K562 (cell line): Measurements from ENCODE around the gene HTR3B. TPM values are rescaled to one million over a fixed set of nuclear protein-coding genes. Genes with fewer than 3 reads are reported as not detected.

Source experiments
- ATAC-seq: fragments of 200-7000 bp; cut with Tn5 transposase; 3 replicates; pipeline ENCODE4 v1.9.1; 2020; ENCODE audit warnings: moderate library complexity
- BruUV-seq: library from RNA; stranded (reverse); fragments of 400-500 nt; replicated peaks from 2 replicates; lab custom pipeline; 2021; lab: Mats Ljungman, UMichigan
- CTCF ChIA-PET: fragments of 300-600 bp; formaldehyde crosslinking; extraction: SDS; loops from one replicate; lab custom pipeline; 2021; ENCODE audit warnings: low intra/inter-chr PET ratio; lab: Yijun Ruan, JAX
- POLR2A ChIA-PET: fragments of 300-600, 350-650 bp; sonication (Branson Sonifier 250); formaldehyde crosslinking; extraction: SDS; loops from one replicate; lab custom pipeline; 2021; ENCODE audit warnings: antibody characterized with exemption, inconsistent platforms; lab: Yijun Ruan, JAX
- DNase-seq, 4 experiments: peaks; one replicate each; pipeline versions ENCODE4 v3.0.0 to v3.0.0-alpha.2; 2011 to 2018; ENCODE audit warnings: low spot score in 3 of 4, mixed read lengths in 3 of 4; ENCODE audit errors: extremely low read depth in 1 of 4
- FAIRE-seq: peaks from 2 replicates; lab custom pipeline; 2011; peaks lifted over from hg19 to GRCh38; lab: Jason Lieb, UNC
- H2AFZ ChIP-seq: 2 replicates; pipeline ENCODE4 v1.6.0; 2011; ENCODE audit warnings: low read depth, low read length, control low read depth, inconsistent platforms
- H3K27ac ChIP-seq: fragments of 200-600 bp; 3 replicates; pipeline ENCODE4 v1.8.0; 2011; ENCODE audit warnings: low read depth, mild to moderate bottlenecking, control low read depth, inconsistent platforms, low read length, moderate library complexity, mixed read lengths; ENCODE audit errors: extremely low read depth
- H3K27me3 ChIP-seq, 2 experiments: fragments of 300-600 bp in 1 of 2; 2 replicates in 1 of 2; 3 replicates in 1 of 2; pipeline versions ENCODE4 v1.6.0 to v1.8.0; 2011; ENCODE audit warnings: inconsistent platforms in 2 of 2, low read length in 2 of 2, mild to moderate bottlenecking in 1 of 2, mixed read lengths in 1 of 2, moderate library complexity in 1 of 2; ENCODE audit not compliant: control insufficient read depth in 2 of 2, insufficient read depth in 2 of 2
- H3K36me3 ChIP-seq: fragments of 300-600 bp; 3 replicates; pipeline ENCODE4 v1.8.0; 2011; ENCODE audit warnings: mild to moderate bottlenecking, low read length, inconsistent platforms; ENCODE audit not compliant: control insufficient read depth, insufficient read depth
- H3K4me1 ChIP-seq, 2 experiments: fragments of 200-600 bp in 1 of 2; replicated peaks in 1 of 2; 2 replicates in 1 of 2; 3 replicates in 1 of 2; pipeline versions ENCODE4 v1.5.1 to v1.8.0; 2011; ENCODE audit warnings: inconsistent platforms in 2 of 2, low read length in 2 of 2, mild to moderate bottlenecking in 1 of 2, mixed read lengths in 1 of 2, moderate library complexity in 1 of 2; ENCODE audit not compliant: control insufficient read depth in 2 of 2, insufficient read depth in 2 of 2
- H3K4me2 ChIP-seq: 2 replicates; pipeline ENCODE4 v1.6.1; 2011; ENCODE audit warnings: low read length, control low read depth, inconsistent platforms, mixed read lengths; ENCODE audit not compliant: insufficient read depth
- H3K4me3 ChIP-seq: fragments of 200-600 bp; sonication (generic), shearing (Covaris generic); 2 replicates; pipeline ENCODE4 v1.5.1; 2016; ENCODE audit warnings: control low read depth, inconsistent platforms
- H3K79me2 ChIP-seq: fragments of 200-600 bp; 3 replicates; pipeline ENCODE4 v1.8.0; 2011; ENCODE audit warnings: low read length, inconsistent platforms; ENCODE audit not compliant: control insufficient read depth, insufficient read depth
- H3K9ac ChIP-seq, 2 experiments: 2 replicates each; pipeline versions ENCODE4 v1.6.0 to v1.6.1; 2011; ENCODE audit warnings: low read depth in 2 of 2, low read length in 2 of 2, control low read depth in 1 of 2, inconsistent platforms in 1 of 2, mild to moderate bottlenecking in 1 of 2, mixed read lengths in 1 of 2; ENCODE audit not compliant: insufficient read depth in 1 of 2
- H3K9me1 ChIP-seq: one replicate; pipeline ENCODE4 v1.6.0; 2011; ENCODE audit warnings: inconsistent platforms, mild to moderate bottlenecking, low read length, moderate library complexity; ENCODE audit not compliant: control insufficient read depth, insufficient read depth
- H3K9me3 ChIP-seq: replicated peaks from 2 replicates; pipeline ENCODE4 v1.5.1; 2011; ENCODE audit warnings: low read depth, low read length, inconsistent platforms; ENCODE audit not compliant: control insufficient read depth, insufficient read depth
- H4K20me1 ChIP-seq: replicated peaks from 2 replicates; pipeline ENCODE4 v1.6.1; 2011; ENCODE audit warnings: low read length, inconsistent platforms, mixed read lengths; ENCODE audit not compliant: control insufficient read depth, insufficient read depth
- BCOR ChIP-seq: fragments of 450-650 bp; IDR thresholded peaks from 2 replicates; pipeline ENCODE4 v1.6.1; 2016
- CBX2 ChIP-seq: fragments of 200-600 bp; sonication (generic); IDR thresholded peaks from one replicate; pipeline ENCODE4 v1.6.1; 2012; ENCODE audit warnings: mild to moderate bottlenecking, low read length, inconsistent platforms; ENCODE audit not compliant: insufficient read depth, poor library complexity, severe bottlenecking
- FOXA3 ChIP-seq, 2 experiments: fragments of 450-650 bp in 1 of 2; sonication (generic) in 1 of 2; formaldehyde crosslinking; IDR thresholded peaks in 1 of 2; conservative IDR thresholded peaks in 1 of 2; 2 replicates each; pipeline versions ENCODE4 v1.4.0 to v1.8.0; 2020 to 2022; ENCODE audit warnings: mild to moderate bottlenecking in 2 of 2, missing genetic modification reagents in 1 of 2
- HCFC1 ChIP-seq: IDR thresholded peaks from 2 replicates; pipeline ENCODE4 v1.6.1; 2012; ENCODE audit warnings: low read depth, low read length, improper control_type of control experiment
- JUND ChIP-seq, 2 experiments: IDR thresholded peaks; 2 replicates in 1 of 2; 3 replicates in 1 of 2; pipeline ENCODE4 v1.6.1; 2011; ENCODE audit warnings: borderline replicate concordance in 2 of 2, low read depth in 2 of 2, low read length in 2 of 2, improper control_type of control experiment in 1 of 2, missing biosample characterization in 1 of 2, missing genetic modification characterization in 1 of 2, missing genetic modification reagents in 1 of 2
- KDM1A ChIP-seq, 2 experiments: fragments of 450-650 bp; IDR thresholded peaks; 2 replicates each; pipeline ENCODE4 v1.6.1; 2016; ENCODE audit warnings: mild to moderate bottlenecking in 2 of 2
- KLF1 ChIP-seq: fragments of 450-650 bp; IDR thresholded peaks from 2 replicates; pipeline ENCODE4 v1.6.1; 2016; ENCODE audit warnings: missing genetic modification characterization, missing compliant biosample characterization
- POLR2AphosphoS5 ChIP-seq: IDR thresholded peaks from 2 replicates; pipeline ENCODE4 v1.6.1; 2011; ENCODE audit warnings: mild to moderate bottlenecking, low read depth, low read length, moderate library complexity; ENCODE audit not compliant: control insufficient read depth, insufficient read depth
- RBM25 ChIP-seq: fragments of 200-400 bp; formaldehyde crosslinking; IDR thresholded peaks from 2 replicates; pipeline ENCODE4 v1.6.1; 2018; ENCODE audit warnings: low read length, low read depth, moderate library complexity; ENCODE audit not compliant: severe bottlenecking
- RHOXF2B ChIP-seq: fragments of 250-450 bp; sonication (Bioruptor Pico); conservative IDR thresholded peaks from 2 replicates; pipeline ENCODE4 v1.5.1; 2021
- SP1 ChIP-seq: sonication (generic); formaldehyde crosslinking; IDR thresholded peaks from 2 replicates; pipeline ENCODE4 v1.8.1; 2022; ENCODE audit warnings: mild to moderate bottlenecking, missing genetic modification reagents
- ZNF121 ChIP-seq: sonication (generic); formaldehyde crosslinking; conservative IDR thresholded peaks from 2 replicates; pipeline ENCODE4 v1.8.0; 2022; ENCODE audit warnings: missing genetic modification reagents
- ZNF282 ChIP-seq: sonication (generic); formaldehyde crosslinking; IDR thresholded peaks from 2 replicates; pipeline ENCODE4 v1.8.1; 2023; ENCODE audit warnings: missing genetic modification reagents
- ZNF384 ChIP-seq: IDR thresholded peaks from 2 replicates; pipeline ENCODE4 v1.6.1; 2012; ENCODE audit warnings: low read depth, low read length, improper control_type of control experiment
- ZNF431 ChIP-seq: sonication (generic); formaldehyde crosslinking; IDR thresholded peaks from 2 replicates; pipeline ENCODE4 v1.8.0; 2022; ENCODE audit warnings: mild to moderate bottlenecking, missing genetic modification reagents
- WGBS: fragments of 100-300 bp; shearing (Covaris generic); methylation state at CpG from one replicate; pipeline ENCODE4 v1.1.6; 2016; ENCODE audit warnings: low coverage, mixed read lengths; ENCODE audit not compliant: insufficient coverage; ENCODE audit errors: missing lambda C conversion rate; 5-methylcytosine and 5-hydroxymethylcytosine counted together
- in situ Hi-C: fragments of 300-500 bp; cut with MboI; formaldehyde crosslinking; loops from 4 replicates; pipeline ENCODE4 v1.15.0; 2018; ENCODE audit warnings: inconsistent platforms, mixed read lengths
- intact Hi-C: fragments of 100-400 bp; cut with micrococcal nuclease; formaldehyde crosslinking; loops from 2 replicates; pipeline ENCODE4 v1.14.2; 2022
- polyA plus RNA-seq, 8 experiments: library from polyadenylated mRNA; depleted of rRNA in 4 of 8; stranded (reverse) in 5 of 8; unstranded in 3 of 8; fragments of >200 nt; fragmentation: Nextera tagmentation in 2 of 8; fragmentation: Illumina TruSeq in 1 of 8; extraction: Ambion mirVana in 2 of 8; extraction: Trizol in 1 of 8; gene quantifications; 2 replicates each; pipeline versions ENCODE4 v1.2.1 to v1.2.3, GENCODE V29; 2011 to 2014; ENCODE audit warnings: inconsistent platforms in 1 of 8, missing spikeins in 1 of 8
- total RNA-seq, 7 experiments: library from RNA; depleted of rRNA in 6 of 7; stranded (reverse); fragments of >200 nt in 6 of 7; fragmentation: Illumina TruSeq in 2 of 7; extraction: Trizol in 2 of 7; gene quantifications; 2 replicates each; pipeline versions ENCODE4 v1.2.1 to v1.2.3, GENCODE V29; 2011 to 2021; ENCODE audit warnings: low replicate concordance in 1 of 7
- TF ChIP-seq, protein P1 (sequence below), 3 experiments: IDR thresholded peaks in 2 of 3; conservative IDR thresholded peaks in 1 of 3; 2 replicates each; pipeline ENCODE4 v1.5.1; 2011 to 2012; ENCODE audit warnings: low read length in 3 of 3, mild to moderate bottlenecking in 3 of 3, control low read depth in 2 of 3, improper control_type of control experiment in 1 of 3, inconsistent platforms in 1 of 3, low read depth in 1 of 3, mixed read lengths in 1 of 3, moderate library complexity in 1 of 3; ENCODE audit not compliant: insufficient read depth in 2 of 3
- TF ChIP-seq, protein P2 (sequence below): IDR thresholded peaks from 2 replicates; pipeline ENCODE4 v1.6.1; 2016; ENCODE audit warnings: missing genetic modification characterization, missing compliant biosample characterization

Gene HTR3B
- total and polyA plus RNA-seq, 9 of the 15 experiments (the other 6 are each of a cell fraction or from before 2014, with no cell fraction given) = not detected

DNA sequence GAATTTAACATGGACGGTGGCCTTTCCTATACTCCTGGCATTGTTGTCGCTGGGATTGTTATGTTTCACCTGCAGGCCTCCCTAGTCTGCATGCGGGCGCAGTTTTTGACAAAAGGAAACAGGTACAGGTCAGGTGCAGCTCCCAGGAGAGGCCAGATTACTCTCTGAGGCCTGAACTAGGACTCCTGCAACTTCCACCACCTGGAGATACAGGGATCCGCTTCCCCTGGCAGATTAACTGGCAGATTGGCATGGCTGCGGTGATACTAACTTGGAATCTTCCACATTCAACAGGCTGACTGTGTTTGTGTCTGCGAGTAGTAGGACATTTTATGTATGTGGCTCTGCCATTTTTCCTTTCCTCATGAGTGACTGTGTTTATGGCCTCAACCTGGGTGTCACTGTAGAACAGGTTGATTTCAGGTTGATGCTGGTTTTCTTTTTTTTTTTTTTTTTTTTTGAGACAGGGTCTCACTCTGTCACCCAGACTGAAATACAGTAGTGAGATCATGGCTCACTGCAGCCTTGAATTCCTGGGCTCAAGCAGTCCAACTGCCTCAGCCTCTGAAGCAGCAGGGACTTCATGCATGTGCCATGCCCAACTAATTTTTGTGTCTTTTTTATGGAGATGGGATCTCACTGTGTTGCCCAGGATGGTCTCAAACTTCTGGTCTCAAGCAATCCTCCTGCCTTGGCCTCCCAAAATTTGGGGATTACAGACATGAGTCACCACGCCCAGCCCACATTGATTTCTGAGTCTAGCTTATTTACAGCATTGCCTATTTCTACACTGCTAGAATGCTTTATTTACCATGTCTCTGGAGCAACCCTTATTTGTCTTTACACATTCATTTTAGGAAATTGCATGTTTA lies 27.6 kb upstream of the HTR3B start:
- FAIRE-seq (no peak), DNase-seq (peak in 3 of 4 experiments; percentile 17 to 21 (median 19)), ATAC-seq (peak; percentile 9)
- Histone ChIP-seq H3K27me3 (no peaks in the 10 kb centered on the region), H3K36me3 (no peaks in the 10 kb centered on the region), H3K9me1 (no peaks in the 10 kb centered on the region), H3K9me3 (no peaks in the 10 kb centered on the region), H3K4me1 (peaks cover 18 to 28% of the 10 kb centered on the region in 2 experiments), H2AFZ (peak overlapping the region; percentile 96), H3K4me2 (peak overlapping the region; percentile 77), H3K27ac (peak overlapping the region; percentile 88), H3K79me2 (peaks cover 27% of the 10 kb centered on the region), H3K4me3 (peak overlapping the region; percentile 49), H3K9ac (peak overlapping the region; percentile 82 to 90; a peak in 3 of 4 replicates), H4K20me1 (no peaks in the 10 kb centered on the region)
- no TSS peak for BruUV-seq
- in situ Hi-C loops = no loop called here
- CTCF ChIA-PET = no interaction called here
- 75% methylated on average over 8 of the region's 8 CpGs for WGBS
- intact Hi-C loops = no loop called here
- POLR2A ChIA-PET = interaction anchor here (0.6 to 0.7 kb wide), 2 partner anchors 19 to 1745 kb away, joined by 3 read pairs; no protein-coding TSS in a partner anchor
- TF ChIP-seq ZNF431 (CRISPR knock-in tag) (no peak), RBM25 (peak; percentile 65), ZNF121 (CRISPR knock-in tag) (peak; percentile 95), KLF1 (tag) (no peak), FOXA3 (CRISPR knock-in tag; conservative IDR thresholded peaks at IDR 0.05 in 1 of 2, IDR thresholded peaks at IDR 0.05 in 1 of 2) (0 out of 4 replicates have a peak, but pooled peaks of 1 of the 2 experiments have one; percentile 36), HCFC1 (no peak), BCOR (0 out of 2 replicates have a peak, but pooled peaks have one; percentile 24), ZNF384 (peak; percentile 13; the same call in 1 of the 2 replicates), KDM1A (IDR thresholded peaks at IDR 0.05) (0 out of 4 replicates have a peak, but pooled peaks of 1 of the 2 experiments have one; percentile 35), ZNF282 (no peak), SP1 (no peak), POLR2AphosphoS5 (no peak), CBX2 (no peak), RHOXF2B (no peak), JUND (IDR thresholded peaks at IDR 0.05; ENCODE audit: borderline replicate concordance, low read depth, low read length) (no peak), JUND (tag; IDR thresholded peaks at IDR 0.05; ENCODE audit: borderline replicate concordance, low read depth, low read length) (0 out of 3 replicates have a peak, but pooled peaks have one; percentile 12)
- TF ChIP-seq, protein P1, sequence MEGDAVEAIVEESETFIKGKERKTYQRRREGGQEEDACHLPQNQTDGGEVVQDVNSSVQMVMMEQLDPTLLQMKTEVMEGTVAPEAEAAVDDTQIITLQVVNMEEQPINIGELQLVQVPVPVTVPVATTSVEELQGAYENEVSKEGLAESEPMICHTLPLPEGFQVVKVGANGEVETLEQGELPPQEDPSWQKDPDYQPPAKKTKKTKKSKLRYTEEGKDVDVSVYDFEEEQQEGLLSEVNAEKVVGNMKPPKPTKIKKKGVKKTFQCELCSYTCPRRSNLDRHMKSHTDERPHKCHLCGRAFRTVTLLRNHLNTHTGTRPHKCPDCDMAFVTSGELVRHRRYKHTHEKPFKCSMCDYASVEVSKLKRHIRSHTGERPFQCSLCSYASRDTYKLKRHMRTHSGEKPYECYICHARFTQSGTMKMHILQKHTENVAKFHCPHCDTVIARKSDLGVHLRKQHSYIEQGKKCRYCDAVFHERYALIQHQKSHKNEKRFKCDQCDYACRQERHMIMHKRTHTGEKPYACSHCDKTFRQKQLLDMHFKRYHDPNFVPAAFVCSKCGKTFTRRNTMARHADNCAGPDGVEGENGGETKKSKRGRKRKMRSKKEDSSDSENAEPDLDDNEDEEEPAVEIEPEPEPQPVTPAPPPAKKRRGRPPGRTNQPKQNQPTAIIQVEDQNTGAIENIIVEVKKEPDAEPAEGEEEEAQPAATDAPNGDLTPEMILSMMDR (IDR thresholded peaks at IDR 0.05 in 2 of 3, conservative IDR thresholded peaks at IDR 0.05 in 1 of 3; ENCODE audit: insufficient read depth in 2 of 3, low read depth in 1 of 3, low read length in 3 of 3) = no peak
- TF ChIP-seq, protein P2, sequence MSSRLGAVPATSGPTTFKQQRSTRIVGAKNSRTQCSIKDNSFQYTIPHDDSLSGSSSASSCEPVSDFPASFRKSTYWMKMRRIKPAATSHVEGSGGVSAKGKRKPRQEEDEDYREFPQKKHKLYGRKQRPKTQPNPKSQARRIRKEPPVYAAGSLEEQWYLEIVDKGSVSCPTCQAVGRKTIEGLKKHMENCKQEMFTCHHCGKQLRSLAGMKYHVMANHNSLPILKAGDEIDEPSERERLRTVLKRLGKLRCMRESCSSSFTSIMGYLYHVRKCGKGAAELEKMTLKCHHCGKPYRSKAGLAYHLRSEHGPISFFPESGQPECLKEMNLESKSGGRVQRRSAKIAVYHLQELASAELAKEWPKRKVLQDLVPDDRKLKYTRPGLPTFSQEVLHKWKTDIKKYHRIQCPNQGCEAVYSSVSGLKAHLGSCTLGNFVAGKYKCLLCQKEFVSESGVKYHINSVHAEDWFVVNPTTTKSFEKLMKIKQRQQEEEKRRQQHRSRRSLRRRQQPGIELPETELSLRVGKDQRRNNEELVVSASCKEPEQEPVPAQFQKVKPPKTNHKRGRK (tag) = no peak
